Stimulated activated memory B cell treated with anti-CD40 and anti-IgM and Interleukin-4, amounts not matched to agents 10 μg/mL and 1 μg/mL and 100 μg/mL, for 72 hours (primary cell): ENCODE measurements around the gene FAR2.

Experiments used
- ATAC-seq: fragments of 150-1000 bp; cut with Tn5 transposase; 2 replicates; pipeline ENCODE4 v1.10.0; 2021
- H3K27ac Mint-ChIP-seq: one replicate; pipeline ENCODE4 v1.8.0; 2022; ENCODE audit warnings: mild to moderate bottlenecking, mixed read lengths
- H3K27me3 Mint-ChIP-seq: one replicate; pipeline ENCODE4 v1.8.0; 2022; ENCODE audit warnings: mixed read lengths
- H3K36me3 Mint-ChIP-seq: one replicate; pipeline ENCODE4 v1.8.0; 2022; ENCODE audit warnings: mixed read lengths
- H3K4me1 Mint-ChIP-seq: one replicate; pipeline ENCODE4 v1.8.0; 2022; ENCODE audit warnings: mixed read lengths
- H3K4me3 Mint-ChIP-seq: one replicate; pipeline ENCODE4 v1.8.0; 2022; ENCODE audit warnings: mild to moderate bottlenecking, moderate library complexity, mixed read lengths
- H3K9me3 Mint-ChIP-seq: one replicate; pipeline ENCODE4 v1.8.0; 2022; ENCODE audit warnings: mixed read lengths

Gene FAR2

DNA sequence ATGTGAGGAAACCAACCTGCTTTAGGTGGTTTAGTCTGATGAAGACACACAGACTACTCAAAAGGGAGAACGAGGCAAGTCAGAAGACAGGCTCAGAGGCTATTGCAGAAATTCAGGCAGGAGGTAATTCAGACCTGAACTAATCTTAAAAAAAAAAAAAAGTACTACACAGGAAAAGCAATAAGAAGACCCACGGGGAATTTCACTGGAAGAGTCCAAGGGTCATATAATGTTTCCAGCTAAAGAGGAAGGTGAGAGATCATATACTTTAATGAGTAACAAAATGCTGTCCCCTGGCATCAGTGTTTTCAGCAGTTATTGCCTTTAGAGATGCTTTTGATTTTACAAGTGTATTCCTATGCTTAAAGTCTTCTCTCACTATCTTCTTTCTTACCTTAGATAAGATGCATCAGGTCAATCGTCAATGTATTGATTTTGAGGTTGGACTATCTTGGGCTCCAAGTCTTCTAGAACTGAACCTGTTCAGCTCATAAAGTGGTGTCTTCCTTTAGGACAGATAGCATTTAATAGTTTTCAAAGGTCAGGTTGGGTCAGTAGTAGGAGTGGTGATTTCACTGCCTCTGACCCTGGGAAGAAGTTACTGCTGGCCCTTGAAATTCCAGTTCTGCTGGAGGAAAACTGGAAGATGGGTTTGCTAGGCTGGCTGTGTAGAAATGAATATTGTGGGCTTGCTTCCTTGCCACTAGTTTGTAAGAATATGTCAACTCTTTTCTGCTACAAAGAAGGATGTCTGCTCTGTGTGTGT lies 60.0 kb downstream of the FAR2 start:
- Mint-ChIP-seq H3K27me3 (peaks cover 24% of the 10 kb centered on the region), H3K4me3 (no peak overlapping the region), H3K4me1 (no peaks in the 10 kb centered on the region), H3K27ac (no peak overlapping the region), H3K36me3 (no peaks in the 10 kb centered on the region), H3K9me3 (no peaks in the 10 kb centered on the region)
- no peak for ATAC-seq

DNA sequence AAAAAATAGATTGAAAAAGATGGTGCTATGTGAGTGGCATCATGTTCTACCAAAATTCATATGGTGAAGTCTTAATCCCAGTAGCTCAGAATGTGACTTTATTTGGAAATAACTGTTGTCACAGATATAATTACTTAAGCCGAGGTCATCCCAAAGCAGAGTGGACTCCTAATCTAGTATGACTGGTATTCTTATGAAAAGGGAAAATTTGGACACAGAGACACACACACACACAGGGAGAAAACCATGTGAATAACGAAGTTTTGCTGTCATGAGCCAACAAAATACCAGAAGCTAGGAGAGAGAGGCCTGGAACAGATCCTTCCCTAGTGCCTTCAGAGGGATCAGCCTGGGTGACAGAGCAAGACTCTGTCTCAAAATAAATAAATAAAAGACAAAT lies 62.6 kb downstream of the FAR2 start:
- Mint-ChIP-seq H3K9me3 (no peaks in the 10 kb centered on the region), H3K4me3 (no peak overlapping the region), H3K36me3 (no peaks in the 10 kb centered on the region), H3K27me3 (peaks cover 28% of the 10 kb centered on the region), H3K4me1 (no peaks in the 10 kb centered on the region), H3K27ac (no peak overlapping the region)
- ATAC-seq = no peak

DNA sequence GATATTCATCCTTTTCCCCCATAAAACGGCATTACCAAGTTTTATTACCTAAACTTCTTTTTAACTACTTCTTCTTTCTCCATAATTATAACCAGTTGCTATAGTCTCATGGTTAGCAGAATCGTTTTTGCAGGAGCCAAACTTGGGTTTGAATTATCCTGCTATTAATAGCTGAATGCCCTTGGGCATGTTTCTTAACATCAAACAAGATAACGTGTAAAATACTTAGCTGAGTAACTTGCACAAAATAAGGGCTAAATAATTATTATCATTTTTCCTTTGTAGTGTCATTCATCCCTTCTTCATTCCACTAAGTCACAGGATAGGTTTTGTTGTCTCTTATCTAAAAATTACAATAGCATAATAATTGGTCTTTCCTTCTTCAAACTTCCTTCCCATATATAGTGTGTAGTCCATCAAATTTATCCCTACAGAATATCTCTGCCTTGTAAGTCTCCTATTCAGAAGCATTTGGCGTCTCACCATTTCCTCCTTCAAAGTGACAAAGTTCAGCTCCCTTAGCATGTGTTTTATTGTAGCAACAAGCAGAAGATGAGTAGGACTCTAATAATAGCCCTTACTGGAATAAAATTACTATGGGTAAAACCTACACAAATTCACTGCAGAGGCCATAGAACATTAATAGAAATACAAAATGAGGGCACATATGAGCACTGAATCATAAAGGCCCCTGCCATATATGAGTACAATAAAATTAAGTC lies 63.8 kb downstream of the FAR2 start:
- H3K9me3 Mint-ChIP-seq = no peaks in the 10 kb centered on the region
- H3K4me3 Mint-ChIP-seq = no peak overlapping the region
- no peak overlapping the region for H3K27ac Mint-ChIP-seq
- H3K27me3 Mint-ChIP-seq = peaks cover 22% of the 10 kb centered on the region
- no peaks in the 10 kb centered on the region for H3K36me3 Mint-ChIP-seq
- H3K4me1 Mint-ChIP-seq = no peaks in the 10 kb centered on the region
- no peak for ATAC-seq

DNA sequence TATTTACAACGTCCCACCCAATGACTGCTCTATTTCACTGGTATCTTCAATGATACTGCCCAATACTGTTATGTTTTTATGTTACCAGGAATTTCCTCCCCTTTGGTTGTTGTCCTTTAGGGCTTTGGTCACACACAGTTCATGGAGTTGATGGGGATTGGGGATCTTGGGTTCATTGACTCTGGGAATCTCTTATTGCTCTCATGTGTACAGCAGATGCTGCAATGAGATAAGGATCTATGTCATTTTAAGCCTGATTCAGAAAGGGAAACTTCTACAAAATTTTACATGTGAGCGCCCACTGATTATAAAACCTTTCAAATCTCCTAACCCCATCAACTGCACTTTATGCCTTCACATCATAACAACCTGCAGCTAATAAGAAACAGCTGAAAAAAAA lies 67.2 kb downstream of the FAR2 start:
- no peaks in the 10 kb centered on the region for H3K4me1 Mint-ChIP-seq
- ATAC-seq = no peak
- peaks cover 9% of the 10 kb centered on the region for H3K27me3 Mint-ChIP-seq
- no peaks in the 10 kb centered on the region for H3K9me3 Mint-ChIP-seq
- H3K4me3 Mint-ChIP-seq = no peak overlapping the region
- H3K36me3 Mint-ChIP-seq = no peaks in the 10 kb centered on the region
- no peak overlapping the region for H3K27ac Mint-ChIP-seq

DNA sequence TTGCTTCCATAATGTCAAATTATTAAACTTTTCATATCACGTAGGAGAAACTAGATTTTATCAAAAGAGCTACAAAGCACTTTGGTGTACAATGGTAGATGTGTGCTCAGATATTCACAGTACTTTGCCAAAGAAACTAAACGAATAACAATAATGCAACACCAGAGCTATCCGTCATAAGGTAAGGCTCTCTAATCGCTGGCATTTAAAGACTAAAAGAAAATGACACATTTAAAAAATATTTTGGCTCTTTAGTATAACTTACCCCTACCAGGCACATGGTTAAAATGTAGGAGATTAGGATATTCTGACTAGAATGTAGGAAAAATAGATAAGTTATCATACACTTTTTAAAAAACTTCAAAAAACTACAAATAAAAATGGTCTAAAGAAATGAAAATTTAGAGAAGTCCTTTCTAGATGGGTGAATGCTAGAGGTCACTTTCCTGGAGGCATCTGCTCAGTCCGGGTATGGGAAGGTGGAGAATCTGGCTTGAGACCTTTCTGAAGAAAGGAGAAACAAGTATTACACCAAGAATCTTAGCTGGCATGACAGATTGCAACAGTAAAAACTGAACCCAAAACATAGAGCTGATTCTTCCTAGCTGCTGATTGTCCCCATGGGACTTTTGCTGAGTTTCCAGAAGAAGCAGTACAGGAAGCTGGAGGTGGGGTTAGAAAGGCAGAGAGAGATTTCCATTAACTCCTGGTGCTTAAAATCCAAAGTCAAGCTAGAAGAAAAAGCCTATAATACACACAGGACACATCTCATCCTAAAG lies 67.9 kb downstream of the FAR2 start:
- Mint-ChIP-seq H3K27me3 (peaks cover 9% of the 10 kb centered on the region), H3K9me3 (no peaks in the 10 kb centered on the region), H3K4me3 (no peak overlapping the region), H3K4me1 (no peaks in the 10 kb centered on the region), H3K36me3 (no peaks in the 10 kb centered on the region), H3K27ac (no peak overlapping the region)
- no peak for ATAC-seq

DNA sequence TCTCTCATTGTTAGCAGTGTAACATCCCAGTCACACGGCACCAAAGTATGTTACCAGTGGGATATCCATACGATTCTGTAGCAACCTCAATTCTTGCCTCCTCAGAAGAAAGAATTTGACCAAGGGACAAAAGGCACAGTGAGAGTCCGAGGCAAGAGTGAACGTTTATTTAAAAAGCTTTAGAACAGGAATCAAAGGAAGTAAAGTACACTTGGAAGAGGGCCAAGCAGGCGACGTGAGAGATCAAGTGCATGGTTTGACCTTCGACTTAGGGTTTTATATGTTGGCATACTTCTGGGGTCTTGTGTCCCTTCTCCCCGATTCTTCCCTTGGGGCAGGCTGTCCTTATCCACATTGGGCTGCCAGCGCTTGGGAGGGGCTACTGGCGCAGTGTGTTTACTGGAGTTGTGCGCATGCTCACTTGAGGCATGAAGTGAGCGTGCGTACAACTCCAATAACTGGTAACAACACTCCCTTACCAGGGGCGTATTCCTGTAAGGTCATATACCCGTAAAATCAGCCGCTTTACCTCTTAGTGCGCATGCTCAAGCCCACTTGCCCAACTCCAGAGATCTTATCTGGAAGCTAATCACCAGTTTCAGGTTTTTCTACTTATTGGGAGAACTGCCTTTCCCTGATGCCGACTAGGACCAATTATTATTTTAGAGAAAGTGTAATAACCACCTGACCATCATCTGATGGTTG lies 71.7 kb downstream of the FAR2 start:
- ATAC-seq = no peak
- H3K4me1 Mint-ChIP-seq = no peaks in the 10 kb centered on the region
- H3K4me3 Mint-ChIP-seq = no peak overlapping the region
- H3K27ac Mint-ChIP-seq = no peak overlapping the region
- no peaks in the 10 kb centered on the region for H3K9me3 Mint-ChIP-seq
- no peaks in the 10 kb centered on the region for H3K36me3 Mint-ChIP-seq
- no peaks in the 10 kb centered on the region for H3K27me3 Mint-ChIP-seq

GRCh38 chr12:29222200-29222599 lies 73.1 kb downstream of the FAR2 start:
- Mint-ChIP-seq H3K27ac (no peak overlapping the region), H3K36me3 (no peaks in the 10 kb centered on the region), H3K4me1 (no peaks in the 10 kb centered on the region), H3K9me3 (no peaks in the 10 kb centered on the region), H3K27me3 (no peaks in the 10 kb centered on the region), H3K4me3 (no peak overlapping the region)
- no peak for ATAC-seq

GRCh38 chr12:29223426-29223825 lies 74.3 kb downstream of the FAR2 start:
- H3K36me3 Mint-ChIP-seq = no peaks in the 10 kb centered on the region
- no peaks in the 10 kb centered on the region for H3K4me1 Mint-ChIP-seq
- no peak overlapping the region for H3K27ac Mint-ChIP-seq
- no peak for ATAC-seq
- no peak overlapping the region for H3K4me3 Mint-ChIP-seq
- H3K9me3 Mint-ChIP-seq = no peaks in the 10 kb centered on the region
- no peaks in the 10 kb centered on the region for H3K27me3 Mint-ChIP-seq

DNA sequence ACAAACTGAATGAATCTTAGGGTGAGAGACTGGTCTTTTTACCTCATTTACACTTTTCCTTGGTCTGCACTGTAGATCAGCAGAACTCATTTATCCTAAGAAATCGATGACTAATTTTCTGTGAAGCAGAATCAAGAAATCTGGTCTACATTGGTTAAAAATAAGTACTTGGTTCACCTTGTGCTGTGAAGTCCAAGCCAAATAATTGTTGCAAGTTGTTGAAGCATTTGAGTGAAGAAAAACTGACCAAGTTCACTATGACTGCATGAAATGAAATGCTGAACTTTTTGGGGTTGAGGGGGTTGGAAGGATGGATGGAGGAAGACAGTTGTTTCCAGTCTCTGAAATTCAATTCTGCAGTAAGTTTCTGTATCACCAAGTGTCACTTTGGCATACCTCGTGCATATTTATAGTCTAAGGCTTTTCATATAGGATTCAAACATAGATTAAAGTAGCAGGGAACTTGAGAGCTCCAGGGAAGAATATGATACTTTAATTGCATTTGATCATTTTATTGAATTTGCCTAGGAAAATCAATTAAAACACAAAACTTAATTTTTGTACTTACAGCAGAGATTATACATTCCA lies 75.0 kb downstream of the FAR2 start:
- no peaks in the 10 kb centered on the region for H3K9me3 Mint-ChIP-seq
- no peak overlapping the region for H3K4me3 Mint-ChIP-seq
- H3K36me3 Mint-ChIP-seq = no peaks in the 10 kb centered on the region
- no peaks in the 10 kb centered on the region for H3K27me3 Mint-ChIP-seq
- ATAC-seq = no peak
- H3K27ac Mint-ChIP-seq = no peak overlapping the region
- no peaks in the 10 kb centered on the region for H3K4me1 Mint-ChIP-seq

- H3K4me1 Mint-ChIP-seq = no peaks in the 10 kb centered on the region
- H3K27me3 Mint-ChIP-seq = no peaks in the 10 kb centered on the region
These were observed 75.5 kb downstream of the FAR2 start for GRCh38 chr12:29224572-29224971.

DNA sequence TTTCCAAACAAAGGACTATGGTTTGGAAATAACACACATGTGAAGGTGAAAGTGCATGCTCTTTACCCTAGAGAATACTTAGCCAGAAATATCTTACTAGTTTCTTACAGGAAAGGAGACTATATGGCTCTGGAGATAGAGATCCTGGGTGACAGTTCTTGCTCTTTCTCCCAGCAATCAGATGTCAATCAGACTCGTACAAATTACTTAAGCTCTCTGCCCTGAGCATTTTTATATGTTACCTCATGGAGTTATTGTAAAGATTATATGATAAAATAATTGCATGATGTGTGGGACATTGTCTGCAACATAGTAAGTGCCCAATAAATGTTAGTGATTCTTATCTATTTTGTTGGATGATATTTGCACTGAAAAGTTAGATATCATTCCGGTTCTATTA lies 76.8 kb downstream of the FAR2 start:
- no peaks in the 10 kb centered on the region for H3K27me3 Mint-ChIP-seq
- ATAC-seq = no peak
- H3K36me3 Mint-ChIP-seq = no peaks in the 10 kb centered on the region
- H3K4me1 Mint-ChIP-seq = no peaks in the 10 kb centered on the region
- no peaks in the 10 kb centered on the region for H3K9me3 Mint-ChIP-seq
- no peak overlapping the region for H3K4me3 Mint-ChIP-seq
- H3K27ac Mint-ChIP-seq = no peak overlapping the region

More at GRCh38 chr12:29224572-29224971, 75.5 kb downstream of the FAR2 start:
- ATAC-seq = no peak
- Mint-ChIP-seq H3K36me3 (no peaks in the 10 kb centered on the region), H3K27ac (no peak overlapping the region), H3K4me3 (no peak overlapping the region), H3K9me3 (no peaks in the 10 kb centered on the region)

- ATAC-seq = no peak
- no peaks in the 10 kb centered on the region for H3K27me3 Mint-ChIP-seq
These were observed 77.5 kb downstream of the FAR2 start for GRCh38 chr12:29226616-29227015.

GRCh38 chr12:29228474-29229157 lies 79.5 kb downstream of the FAR2 start:
- Mint-ChIP-seq H3K27me3 (no peaks in the 10 kb centered on the region), H3K4me3 (no peak overlapping the region), H3K9me3 (no peaks in the 10 kb centered on the region), H3K36me3 (no peaks in the 10 kb centered on the region), H3K4me1 (no peaks in the 10 kb centered on the region), H3K27ac (no peak overlapping the region)
- no peak for ATAC-seq

More at GRCh38 chr12:29226616-29227015, 77.5 kb downstream of the FAR2 start:
- Mint-ChIP-seq H3K27ac (no peak overlapping the region), H3K4me1 (no peaks in the 10 kb centered on the region), H3K36me3 (no peaks in the 10 kb centered on the region), H3K9me3 (no peaks in the 10 kb centered on the region), H3K4me3 (no peak overlapping the region)

DNA sequence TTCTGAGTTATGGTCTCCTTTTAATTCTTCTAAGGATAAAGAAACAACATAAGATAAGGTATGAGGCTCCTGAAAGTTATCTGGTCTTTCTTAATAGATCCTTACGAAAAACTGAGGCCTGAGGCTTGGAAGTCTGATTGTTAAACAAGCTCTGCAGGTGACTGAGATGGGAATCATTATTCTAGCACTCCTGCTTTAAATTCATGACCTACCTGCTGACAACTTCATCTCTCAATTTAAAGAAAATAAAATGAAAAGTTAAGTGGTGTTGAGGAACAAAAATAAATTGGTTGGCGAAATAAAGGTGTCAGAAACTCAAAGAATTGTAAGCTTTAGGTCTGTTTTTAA lies 80.1 kb downstream of the FAR2 start:
- Mint-ChIP-seq H3K36me3 (no peaks in the 10 kb centered on the region), H3K4me3 (no peak overlapping the region), H3K27ac (no peak overlapping the region), H3K4me1 (no peaks in the 10 kb centered on the region), H3K27me3 (no peaks in the 10 kb centered on the region), H3K9me3 (no peaks in the 10 kb centered on the region)
- no peak for ATAC-seq
